H1 (cell line): Measurements from ENCODE around the gene ZNF845. TPM values are rescaled to one million over a fixed set of nuclear protein-coding genes. Genes with fewer than 3 reads are reported as not detected.

Experiments used
- CTCF ChIA-PET: fragments of 300-600 bp; sonication (Branson Sonifier 250); formaldehyde crosslinking; loops from one replicate; lab custom pipeline; 2021; ENCODE audit not compliant: partially characterized antibody; lab: Charles Lee
- POLR2A ChIA-PET: fragments of 300-600 bp; sonication (Branson Sonifier 250); formaldehyde crosslinking; loops from one replicate; lab custom pipeline; 2021; ENCODE audit warnings: inconsistent platforms; ENCODE audit not compliant: partially characterized antibody; lab: Charles Lee
- DNase-seq, 2 experiments: peaks; one replicate each; pipeline versions ENCODE4 v3.0.0 to v3.0.0-alpha.2; 2010 to 2022; ENCODE audit warnings: low spot score in 2 of 2, low read depth in 1 of 2, mixed read lengths in 1 of 2
- FAIRE-seq: peaks from 2 replicates; lab custom pipeline; 2011; peaks lifted over from hg19 to GRCh38; lab: Jason Lieb, UNC
- H2AFZ ChIP-seq: 2 replicates; pipeline ENCODE4 v1.8.1; 2012; ENCODE audit warnings: low read length, inconsistent platforms
- H2AK5ac ChIP-seq: 2 replicates; pipeline ENCODE4 v1.6.1; 2013; ENCODE audit warnings: low read depth, low read length
- H2BK120ac ChIP-seq: replicated peaks from 2 replicates; pipeline ENCODE3; 2013; ENCODE audit warnings: low read depth, low read length, inconsistent platforms
- H2BK12ac ChIP-seq: 2 replicates; pipeline ENCODE4 v1.6.1; 2013; ENCODE audit warnings: low read depth, low read length
- H2BK15ac ChIP-seq: 2 replicates; pipeline ENCODE4 v1.6.1; 2013; ENCODE audit warnings: low read length
- H2BK20ac ChIP-seq: 2 replicates; pipeline ENCODE4 v1.6.1; 2013; ENCODE audit warnings: low read length
- H2BK5ac ChIP-seq: 2 replicates; pipeline ENCODE4 v1.6.1; 2013; ENCODE audit warnings: low read depth, low read length
- H3K14ac ChIP-seq: 2 replicates; pipeline ENCODE4 v1.6.1; 2013; ENCODE audit warnings: inconsistent platforms; ENCODE audit not compliant: insufficient read length
- H3K18ac ChIP-seq: 2 replicates; pipeline ENCODE4 v1.6.1; 2013; ENCODE audit warnings: low read length; ENCODE audit errors: extremely low read depth
- H3K23ac ChIP-seq: 2 replicates; pipeline ENCODE4 v1.6.1; 2013; ENCODE audit warnings: inconsistent platforms; ENCODE audit not compliant: insufficient read length
- H3K23me2 ChIP-seq: 2 replicates; pipeline ENCODE4 v1.6.1; 2013; ENCODE audit warnings: low read depth, low read length
- H3K27ac ChIP-seq: 2 replicates; pipeline ENCODE4 v1.6.1; 2011; ENCODE audit warnings: low read depth, low read length, inconsistent platforms
- H3K27me3 ChIP-seq, 4 experiments: replicated peaks in 1 of 4; 1 replicate in 1 of 4; 2 replicates in 3 of 4; pipeline versions ENCODE4 v1.6.1 to v1.8.1; 2011 to 2013; ENCODE audit warnings: low read length in 3 of 4, mild to moderate bottlenecking in 3 of 4, inconsistent platforms in 2 of 4, mixed read lengths in 2 of 4, moderate library complexity in 1 of 4; ENCODE audit not compliant: control insufficient read depth in 3 of 4, insufficient read depth in 3 of 4; ENCODE audit errors: extremely low read depth in 1 of 4
- H3K36me3 ChIP-seq, 4 experiments: 2 replicates each; pipeline versions ENCODE4 v1.6.1 to v1.8.1; 2011 to 2013; ENCODE audit warnings: mild to moderate bottlenecking in 4 of 4, low read length in 3 of 4, moderate library complexity in 2 of 4, control low read depth in 1 of 4, inconsistent platforms in 1 of 4; ENCODE audit not compliant: insufficient read depth in 4 of 4, control insufficient read depth in 2 of 4
- H3K4ac ChIP-seq: replicated peaks from 2 replicates; pipeline ENCODE3; 2013; ENCODE audit warnings: low read length, low read depth, mixed read lengths, inconsistent platforms; ENCODE audit not compliant: insufficient read length
- H3K4me1 ChIP-seq, 4 experiments: replicated peaks in 1 of 4; 1 replicate in 1 of 4; 2 replicates in 3 of 4; pipeline versions ENCODE4 v1.6.1 to v1.8.1; 2011 to 2013; ENCODE audit warnings: low read length in 3 of 4, inconsistent platforms in 2 of 4, mixed read lengths in 1 of 4; ENCODE audit not compliant: insufficient read depth in 4 of 4, control insufficient read depth in 3 of 4
- H3K4me2 ChIP-seq, 2 experiments: 2 replicates each; pipeline versions ENCODE4 v1.6.1 to v1.8.1; 2011 to 2013; ENCODE audit warnings: low read depth in 2 of 2, low read length in 2 of 2, control low read depth in 1 of 2, inconsistent platforms in 1 of 2, mild to moderate bottlenecking in 1 of 2; ENCODE audit not compliant: insufficient read depth in 1 of 2
- H3K4me3 ChIP-seq, 4 experiments: fragments of 200-600, 300-600 bp in 1 of 4; sonication (generic), shearing (Covaris generic), sonication (Bioruptor Twin) in 1 of 4; 2 replicates each; pipeline versions ENCODE4 v1.5.1 to v1.8.1; 2011 to 2016; ENCODE audit warnings: low read length in 4 of 4, low read depth in 3 of 4, control low read depth in 2 of 4, inconsistent platforms in 2 of 4, mild to moderate bottlenecking in 2 of 4, mixed read lengths in 1 of 4, moderate library complexity in 1 of 4; ENCODE audit not compliant: insufficient read depth in 2 of 4; ENCODE audit errors: extremely low read depth in 1 of 4
- H3K56ac ChIP-seq: replicated peaks from 2 replicates; pipeline ENCODE3; 2013; ENCODE audit warnings: low read depth, mild to moderate bottlenecking, mixed read lengths, low read length, inconsistent platforms; ENCODE audit not compliant: insufficient read length
- H3K79me1 ChIP-seq: 2 replicates; pipeline ENCODE4 v1.6.1; 2013; ENCODE audit warnings: low read depth, low read length, control low read depth
- H3K79me2 ChIP-seq, 2 experiments: 2 replicates each; pipeline versions ENCODE4 v1.6.1 to v1.8.1; 2012 to 2013; ENCODE audit warnings: low read length in 2 of 2, mild to moderate bottlenecking in 2 of 2, inconsistent platforms in 1 of 2; ENCODE audit not compliant: insufficient read depth in 2 of 2, control insufficient read depth in 1 of 2
- H3K9ac ChIP-seq, 4 experiments: replicated peaks in 1 of 4; 1 replicate in 1 of 4; 2 replicates in 3 of 4; pipeline versions ENCODE4 v1.6.1 to v1.8.1; 2011 to 2013; ENCODE audit warnings: low read depth in 3 of 4, low read length in 3 of 4, control low read depth in 2 of 4, mild to moderate bottlenecking in 2 of 4, moderate library complexity in 2 of 4, inconsistent platforms in 1 of 4; ENCODE audit errors: extremely low read depth in 1 of 4
- H3K9me3 ChIP-seq, 2 experiments: 2 replicates each; pipeline versions ENCODE4 v1.6.1 to v1.8.1; 2012 to 2013; ENCODE audit warnings: mild to moderate bottlenecking in 2 of 2, moderate library complexity in 2 of 2, control low read depth in 1 of 2, inconsistent platforms in 1 of 2, low read depth in 1 of 2, low read length in 1 of 2, mixed read lengths in 1 of 2; ENCODE audit not compliant: insufficient read depth in 2 of 2
- H4K20me1 ChIP-seq, 2 experiments: replicated peaks in 1 of 2; 2 replicates each; pipeline versions ENCODE3 to v1.8.1; 2011 to 2013; ENCODE audit warnings: inconsistent platforms in 2 of 2, low read length in 2 of 2, mild to moderate bottlenecking in 1 of 2; ENCODE audit not compliant: insufficient read depth in 2 of 2, control insufficient read depth in 1 of 2
- H4K5ac ChIP-seq: 2 replicates; pipeline ENCODE4 v1.6.1; 2013; ENCODE audit warnings: low read length, low read depth, mixed read lengths, inconsistent platforms; ENCODE audit not compliant: insufficient read length
- H4K8ac ChIP-seq: 2 replicates; pipeline ENCODE4 v1.8.0; 2013; ENCODE audit warnings: mild to moderate bottlenecking, moderate library complexity, low read length, inconsistent platforms; ENCODE audit not compliant: insufficient read depth; ENCODE audit errors: extremely low read depth
- H4K91ac ChIP-seq: replicated peaks from 2 replicates; pipeline ENCODE3; 2013; ENCODE audit warnings: low read length, mixed read lengths, inconsistent platforms; ENCODE audit not compliant: insufficient read length
- BACH1 ChIP-seq: IDR thresholded peaks from 2 replicates; pipeline ENCODE4 v1.6.1; 2012; ENCODE audit warnings: low read length, improper control_type of control experiment
- CEBPB ChIP-seq: IDR thresholded peaks from 2 replicates; pipeline ENCODE4 v1.6.1; 2012; ENCODE audit warnings: low read depth, low read length
- EP300 ChIP-seq, 2 experiments: IDR thresholded peaks; 1 replicate in 1 of 2; 2 replicates in 1 of 2; pipeline ENCODE4 v1.6.1; 2011 to 2012; ENCODE audit warnings: low read depth in 2 of 2, low read length in 2 of 2, mild to moderate bottlenecking in 2 of 2, borderline replicate concordance in 1 of 2, inconsistent platforms in 1 of 2, moderate library complexity in 1 of 2
- POU5F1 ChIP-seq: IDR thresholded peaks from 2 replicates; pipeline ENCODE4 v1.6.1; 2011; ENCODE audit warnings: low read depth, mild to moderate bottlenecking, low read length, moderate library complexity
- RBBP5 ChIP-seq: IDR thresholded peaks from 2 replicates; pipeline ENCODE4 v1.7.1; 2012; ENCODE audit warnings: low read depth, mild to moderate bottlenecking, inconsistent platforms, low read length, moderate library complexity, borderline replicate concordance
- TAF7 ChIP-seq: optimal IDR thresholded peaks from 2 replicates; pipeline ENCODE3; 2011; ENCODE audit warnings: low read depth, mild to moderate bottlenecking, inconsistent platforms, low read length, moderate library complexity, borderline replicate concordance
- WGBS, 2 experiments: shearing (Covaris generic) in 1 of 2; methylation state at CpG; one replicate each; pipeline versions ENCODE4 v1.1.6 to v1.1.7; 2013 to 2015; ENCODE audit warnings: low lambda C conversion rate in 2 of 2, mixed read lengths in 2 of 2, inconsistent platforms in 1 of 2, low coverage in 1 of 2, missing lambda C conversion rate in 1 of 2; ENCODE audit not compliant: insufficient replicate concordance in 2 of 2, insufficient coverage in 1 of 2, insufficient read length in 1 of 2; ENCODE audit errors: extremely low coverage in 1 of 2, missing lambda C conversion rate in 1 of 2; 5-methylcytosine and 5-hydroxymethylcytosine counted together
- polyA plus RNA-seq, 7 experiments: library from polyadenylated mRNA; depleted of rRNA in 3 of 7; stranded (reverse) in 5 of 7; unstranded in 2 of 7; fragments of >200 nt in 5 of 7; fragments of 200-250 nt in 2 of 7; gene quantifications; 1 replicate in 5 of 7; 2 replicates in 1 of 7; 4 replicates in 1 of 7; pipeline versions ENCODE4 v1.2.1 to v1.2.3, GENCODE V29; 2011 to 2013; ENCODE audit warnings: missing spikeins in 2 of 7, mixed read lengths in 2 of 7
- total RNA-seq: library from RNA; stranded (reverse); fragmentation: NEBNext Ultra II Directional; extraction: Animal tissue kit (Norgen Biotek cat#: 25700); gene quantifications from 2 replicates; pipeline ENCODE4 v1.2.1, GENCODE V29; 2021

The ZNF845 gene
- total and polyA plus RNA-seq, 2 of the 8 experiments (the other 6 are each of a cell fraction or from before 2014, with no cell fraction given) = 3.6 to 22.5 TPM

GRCh38 chr19:53394974-53395839 lies 61.7 kb downstream of the ZNF845 start, which contains the start of gene ZNF765:
ZNF765 (plus strand) TSS chr19:53395149; CDS start chr19:53398016, 2,867 bp downstream.
- Histone ChIP-seq H4K91ac (no peak within 1 kb of the TSS), H2AFZ (peak within 1 kb of the TSS; percentile 91), H3K23ac (no peak within 1 kb of the TSS), H3K18ac (peak within 1 kb of the TSS; percentile 6; the same call in 1 of the 2 replicates), H3K79me2 (peaks cover 0 to 3% of the 10 kb centered on the region in 2 experiments; a peak in 1 of 4 replicates), H3K4me1 (peaks cover 0 to 2% (median 0%) of the 10 kb centered on the region in 4 experiments; a peak in 3 of 7 replicates), H3K4me3 (peak within 1 kb of the TSS; percentile 87 to 96 (median 89)), H3K36me3 (peaks cover 0 to 13% (median under 1%) of the 10 kb centered on the region in 4 experiments; a peak in 3 of 8 replicates), H2AK5ac (no peak within 1 kb of the TSS), H3K9ac (peak within 1 kb of the TSS in 3 of 4 experiments; percentile 46 to 73 (median 63); a peak in 6 of 7 replicates), H4K8ac (no peak within 1 kb of the TSS), H3K4me2 (peak within 1 kb of the TSS; percentile 81 to 83), H2BK12ac (no peak within 1 kb of the TSS), H2BK120ac (no peak within 1 kb of the TSS), H3K23me2 (peaks cover 7% of the 10 kb centered on the region; the same call in 1 of the 2 replicates), H3K56ac (no peak within 1 kb of the TSS), H4K5ac (peak within 1 kb of the TSS; percentile 31), H2BK15ac (no peak within 1 kb of the TSS), H2BK5ac (peak within 1 kb of the TSS; percentile 69), H3K27me3 (no peaks in the 10 kb centered on the region), H2BK20ac (no peak within 1 kb of the TSS), H4K20me1 (peaks cover 0 to 5% of the 10 kb centered on the region in 2 experiments), H3K14ac (no peak within 1 kb of the TSS), H3K4ac (no peak within 1 kb of the TSS), H3K27ac (peak within 1 kb of the TSS; percentile 3; the same call in 1 of the 2 replicates), H3K79me1 (no peaks in the 10 kb centered on the region; the same call in 1 of the 2 replicates), H3K9me3 (no peaks in the 10 kb centered on the region)
- ChIA-PET CTCF (interaction anchor here (0.6 to 1.8 kb wide), 3 partner anchors 33 to 200 kb away, joined by 3 to 6 read pairs (median 4); no protein-coding TSS in a partner anchor), POLR2A (interaction anchor here (0.8 to 1.8 kb wide), 3 partner anchors 9 to 44 kb away, joined by 3 to 5 read pairs (median 3); no protein-coding TSS in a partner anchor)
- 2% methylated on average over 56 of the region's 58 CpGs; no CpG with 5 or more reads in 1 of the 2 experiments for WGBS, 2 experiments
- FAIRE-seq (no peak), DNase-seq (peak; percentile 47 to 99)
- TF ChIP-seq BACH1 (peak; percentile 20; the same call in 1 of the 2 replicates), EP300 (IDR thresholded peaks at IDR 0.05; ENCODE audit: borderline replicate concordance in 1 of 2, low read depth in 2 of 2, low read length in 2 of 2) (no peak), POU5F1 (no peak), RBBP5 (peak; percentile 54; the same call in 1 of the 2 replicates), CEBPB (no peak), TAF7 (no peak)
